Measurements from ENCODE around the gene NR1D2.

NR1D2 gene

DNA sequence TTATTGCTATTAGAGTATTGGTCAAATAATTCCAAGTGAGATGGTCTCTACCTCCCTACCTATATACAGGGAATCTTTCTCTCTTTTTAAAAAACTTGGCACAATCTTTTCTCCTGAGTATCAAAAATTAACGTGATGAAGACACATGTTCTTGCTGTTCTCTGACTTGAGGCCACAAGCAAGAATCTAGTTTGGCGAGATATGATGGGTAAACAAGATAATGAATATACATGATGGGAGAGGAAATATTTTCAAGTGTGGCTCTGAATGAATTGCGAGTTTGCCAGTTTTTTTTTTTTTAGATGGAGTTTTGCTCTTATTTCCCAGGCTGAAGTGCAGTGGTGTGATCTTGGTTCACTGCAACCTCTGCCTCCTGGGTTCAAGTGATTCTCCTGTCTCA is 11.6 kb downstream of the NR1D2 start:
- Histone ChIP-seq H3K4me3 (ENCODE audit: low read depth, low read length) (no peak overlapping the region), H3K27ac (ENCODE audit: extremely low read depth, low read depth, low read length) (no peak overlapping the region), H3K9me3 (ENCODE audit: control insufficient read depth, insufficient read depth, low read depth, low read length) (no peaks in the 10 kb centered on the region), H3K36me3 (ENCODE audit: control insufficient read depth in 2 of 2, insufficient read depth in 1 of 2, low read length in 2 of 2) (peaks cover 5 to 30% of the 10 kb centered on the region in 2 experiments; a peak in 2 of 3 replicates), H3K4me1 (ENCODE audit: control insufficient read depth, insufficient read depth, low read length) (no peaks in the 10 kb centered on the region; the same call in 1 of the 2 replicates)
- CTCF ChIA-PET = interaction anchor here (1.1 kb wide), 1 partner anchor 13 kb away, joined by 4 read pairs; no protein-coding TSS in a partner anchor
- POLR2A ChIA-PET = no interaction called here
- TF ChIP-seq WT1 (tag by site-specific recombination; IDR thresholded peaks at IDR 0.05) (no peak), ZNF560 (tag by site-specific recombination; IDR thresholded peaks at IDR 0.05; ENCODE audit: borderline replicate concordance) (no peak), ZEB2 (tag by site-specific recombination; IDR thresholded peaks at IDR 0.05) (no peak), KLF16 (tag by site-specific recombination; IDR thresholded peaks at IDR 0.05) (no peak), ZBTB11 (tag by site-specific recombination; conservative IDR thresholded peaks at IDR 0.05; ENCODE audit: low read depth) (no peak), YY1 (tag by site-specific recombination; IDR thresholded peaks at IDR 0.05) (no peak)
- TF ChIP-seq, protein P1, sequence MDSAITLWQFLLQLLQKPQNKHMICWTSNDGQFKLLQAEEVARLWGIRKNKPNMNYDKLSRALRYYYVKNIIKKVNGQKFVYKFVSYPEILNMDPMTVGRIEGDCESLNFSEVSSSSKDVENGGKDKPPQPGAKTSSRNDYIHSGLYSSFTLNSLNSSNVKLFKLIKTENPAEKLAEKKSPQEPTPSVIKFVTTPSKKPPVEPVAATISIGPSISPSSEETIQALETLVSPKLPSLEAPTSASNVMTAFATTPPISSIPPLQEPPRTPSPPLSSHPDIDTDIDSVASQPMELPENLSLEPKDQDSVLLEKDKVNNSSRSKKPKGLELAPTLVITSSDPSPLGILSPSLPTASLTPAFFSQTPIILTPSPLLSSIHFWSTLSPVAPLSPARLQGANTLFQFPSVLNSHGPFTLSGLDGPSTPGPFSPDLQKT (IDR thresholded peaks at IDR 0.05; ENCODE audit: borderline replicate concordance, low read depth, low read length) = no peak

DNA sequence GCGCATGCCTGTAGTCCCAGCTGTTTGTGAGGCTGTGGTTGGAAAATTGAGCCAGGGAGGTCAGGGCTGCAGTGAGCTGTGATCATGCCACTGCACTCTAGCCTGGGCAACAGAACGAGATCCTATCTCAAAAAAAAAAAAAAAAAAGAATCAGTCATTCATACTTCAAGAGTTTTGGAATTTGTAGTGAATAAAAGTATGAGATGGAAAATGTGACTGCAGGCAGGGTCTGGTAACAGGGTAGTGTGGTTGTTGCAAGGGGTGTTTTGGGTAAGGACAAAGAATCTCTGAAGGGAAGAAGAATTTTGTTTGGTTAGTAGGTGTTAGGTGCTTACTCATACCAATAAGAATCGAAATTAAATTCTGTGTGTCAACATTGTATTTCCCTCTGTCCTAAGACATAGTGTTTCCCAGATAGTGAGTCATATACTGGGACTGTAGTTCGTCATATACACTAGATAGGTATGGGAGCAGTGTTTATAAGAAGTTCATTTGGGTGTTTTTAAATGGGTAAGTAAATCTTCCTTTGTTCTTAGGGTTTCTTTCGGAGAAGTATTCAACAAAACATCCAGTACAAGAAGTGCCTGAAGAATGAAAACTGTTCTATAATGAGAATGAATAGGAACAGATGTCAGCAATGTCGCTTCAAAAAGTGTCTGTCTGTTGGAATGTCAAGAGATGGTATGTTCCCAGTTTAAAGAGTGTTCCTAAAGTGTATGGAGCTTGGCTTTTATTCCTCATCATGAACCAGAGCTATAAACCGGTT is 14.2 kb downstream of the NR1D2 start:
- Histone ChIP-seq H3K27ac (ENCODE audit: extremely low read depth, low read depth, low read length) (no peak overlapping the region), H3K36me3 (ENCODE audit: control insufficient read depth in 2 of 2, insufficient read depth in 1 of 2, low read length in 2 of 2) (peaks cover 10 to 48% of the 10 kb centered on the region in 2 experiments; a peak in 2 of 3 replicates), H3K4me1 (ENCODE audit: control insufficient read depth, insufficient read depth, low read length) (no peaks in the 10 kb centered on the region; the same call in 1 of the 2 replicates), H3K9me3 (ENCODE audit: control insufficient read depth, insufficient read depth, low read depth, low read length) (no peaks in the 10 kb centered on the region), H3K4me3 (ENCODE audit: low read depth, low read length) (no peak overlapping the region)
- ChIA-PET CTCF (no interaction called here), POLR2A (interaction anchor here (0.6 to 2.6 kb wide), 2 partner anchors 43 to 131 kb away, joined by 6 to 13 read pairs; partner anchors contain the start of genes NKIRAS1 and RPL15)
- TF ChIP-seq ZNF24 (tag by site-specific recombination; IDR thresholded peaks at IDR 0.05) = 0 out of 2 replicates have a peak, but pooled peaks have one; percentile 28
- TF ChIP-seq HIC1 (tag by site-specific recombination; IDR thresholded peaks at IDR 0.05) = peak; percentile 8; the same call in 1 of the 2 replicates
- 0 out of 2 replicates have a peak, but pooled peaks have one; percentile 16 for TF ChIP-seq ZNF2 (tag by site-specific recombination; IDR thresholded peaks at IDR 0.05)
- no peak for TF ChIP-seq ZNF529 (tag by site-specific recombination; IDR thresholded peaks at IDR 0.05; ENCODE audit: insufficient replicate concordance)
- TF ChIP-seq WT1 (tag by site-specific recombination; IDR thresholded peaks at IDR 0.05) = peak; percentile 66
- no peak for TF ChIP-seq ZNF558 (tag by site-specific recombination; IDR thresholded peaks at IDR 0.05)
- peak; percentile 49 for TF ChIP-seq INSM2 (tag by site-specific recombination; IDR thresholded peaks at IDR 0.05)
- TF ChIP-seq, protein P2, sequence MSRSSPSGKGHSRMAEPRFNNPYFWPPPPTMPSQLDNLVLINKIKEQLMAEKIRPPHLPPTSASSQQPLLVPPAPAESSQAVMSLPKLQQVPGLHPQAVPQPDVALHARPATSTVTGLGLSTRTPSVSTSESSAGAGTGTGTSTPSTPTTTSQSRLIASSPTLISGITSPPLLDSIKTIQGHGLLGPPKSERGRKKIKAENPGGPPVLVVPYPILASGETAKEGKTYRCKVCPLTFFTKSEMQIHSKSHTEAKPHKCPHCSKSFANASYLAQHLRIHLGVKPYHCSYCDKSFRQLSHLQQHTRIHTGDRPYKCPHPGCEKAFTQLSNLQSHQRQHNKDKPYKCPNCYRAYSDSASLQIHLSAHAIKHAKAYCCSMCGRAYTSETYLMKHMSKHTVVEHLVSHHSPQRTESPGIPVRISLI (tag by site-specific recombination; IDR thresholded peaks at IDR 0.05) = peak; percentile 40; the same call in 1 of the 2 replicates
- TF ChIP-seq, protein P3, sequence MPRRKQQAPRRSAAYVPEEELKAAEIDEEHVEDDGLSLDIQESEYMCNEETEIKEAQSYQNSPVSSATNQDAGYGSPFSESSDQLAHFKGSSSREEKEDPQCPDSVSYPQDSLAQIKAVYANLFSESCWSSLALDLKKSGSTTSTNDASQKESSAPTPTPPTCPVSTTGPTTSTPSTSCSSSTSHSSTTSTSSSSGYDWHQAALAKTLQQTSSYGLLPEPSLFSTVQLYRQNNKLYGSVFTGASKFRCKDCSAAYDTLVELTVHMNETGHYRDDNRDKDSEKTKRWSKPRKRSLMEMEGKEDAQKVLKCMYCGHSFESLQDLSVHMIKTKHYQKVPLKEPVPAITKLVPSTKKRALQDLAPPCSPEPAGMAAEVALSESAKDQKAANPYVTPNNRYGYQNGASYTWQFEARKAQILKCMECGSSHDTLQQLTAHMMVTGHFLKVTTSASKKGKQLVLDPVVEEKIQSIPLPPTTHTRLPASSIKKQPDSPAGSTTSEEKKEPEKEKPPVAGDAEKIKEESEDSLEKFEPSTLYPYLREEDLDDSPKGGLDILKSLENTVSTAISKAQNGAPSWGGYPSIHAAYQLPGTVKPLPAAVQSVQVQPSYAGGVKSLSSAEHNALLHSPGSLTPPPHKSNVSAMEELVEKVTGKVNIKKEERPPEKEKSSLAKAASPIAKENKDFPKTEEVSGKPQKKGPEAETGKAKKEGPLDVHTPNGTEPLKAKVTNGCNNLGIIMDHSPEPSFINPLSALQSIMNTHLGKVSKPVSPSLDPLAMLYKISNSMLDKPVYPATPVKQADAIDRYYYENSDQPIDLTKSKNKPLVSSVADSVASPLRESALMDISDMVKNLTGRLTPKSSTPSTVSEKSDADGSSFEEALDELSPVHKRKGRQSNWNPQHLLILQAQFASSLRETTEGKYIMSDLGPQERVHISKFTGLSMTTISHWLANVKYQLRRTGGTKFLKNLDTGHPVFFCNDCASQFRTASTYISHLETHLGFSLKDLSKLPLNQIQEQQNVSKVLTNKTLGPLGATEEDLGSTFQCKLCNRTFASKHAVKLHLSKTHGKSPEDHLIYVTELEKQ (tag by site-specific recombination; IDR thresholded peaks at IDR 0.05; ENCODE audit: borderline replicate concordance) = no peak

All from HEK293 (cell line).